HG03103 (cell line): ENCODE measurements around the gene ASB16.

ENCODE experiments used
- ATAC-seq: cut with Tn5 transposase; IDR thresholded peaks from one replicate; pipeline ENCODE4 v1.9.1; 2021; ENCODE audit warnings: low read depth; ENCODE audit not compliant: unreplicated experiment

The ASB16 gene

DNA sequence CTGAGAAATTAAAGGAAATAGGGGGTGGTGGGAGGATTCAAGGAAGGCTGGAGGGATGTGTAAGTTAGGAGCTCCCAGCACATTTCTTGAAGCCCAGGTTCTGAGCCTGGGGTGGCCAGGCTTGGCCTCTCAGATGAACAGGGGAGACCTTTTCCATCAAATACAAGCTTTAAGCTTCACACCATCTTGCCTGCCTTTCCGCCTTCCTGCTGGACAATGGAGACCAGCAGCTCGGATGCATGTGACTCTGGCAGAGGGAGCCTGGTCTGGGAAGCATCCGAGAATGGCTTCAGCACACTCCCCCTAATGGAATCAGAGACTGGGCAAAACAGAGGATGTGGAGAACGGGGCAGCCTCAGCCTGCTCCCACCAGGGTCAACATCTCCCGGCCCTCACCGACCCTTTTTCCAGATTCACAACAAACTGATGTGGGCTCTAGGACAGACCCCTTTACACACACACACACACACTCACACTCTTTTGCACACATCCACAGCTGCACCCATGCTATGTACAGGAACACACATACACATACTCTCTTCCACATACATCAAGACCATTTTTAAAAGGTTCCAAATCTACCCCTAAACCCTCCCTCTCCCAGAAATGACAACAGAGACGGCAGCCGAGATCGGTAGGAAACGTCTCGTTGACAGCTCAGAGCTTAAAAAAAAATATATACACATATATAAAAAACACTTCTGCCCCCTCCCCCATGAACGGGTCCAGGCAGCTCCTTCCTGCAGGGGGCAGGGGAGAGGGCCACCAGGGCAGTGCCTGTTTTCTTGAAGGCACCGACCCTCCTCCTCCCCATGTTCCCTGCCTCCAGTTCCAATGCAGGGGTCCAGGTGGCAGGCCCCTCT lies 35.7 kb downstream of the ASB16 start:
- ATAC-seq: no peak

DNA sequence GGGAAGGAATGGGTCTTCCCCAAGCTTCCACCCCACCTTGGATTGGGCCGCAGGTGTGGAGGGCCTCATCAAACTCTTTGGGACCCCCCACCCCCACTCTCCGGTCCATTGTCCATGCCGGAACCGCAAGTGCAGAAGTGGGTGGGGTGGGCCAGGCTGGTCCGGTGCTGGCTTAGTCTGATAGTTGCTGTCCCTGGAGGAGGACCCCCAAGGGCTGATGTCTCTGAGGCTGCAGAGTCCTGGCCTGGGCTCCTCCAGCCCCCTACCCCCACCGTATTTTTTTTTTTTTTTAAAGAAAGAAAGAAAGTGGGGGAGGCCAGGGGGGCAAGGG lies 36.3 kb downstream of the ASB16 start:
- no peak for ATAC-seq

DNA sequence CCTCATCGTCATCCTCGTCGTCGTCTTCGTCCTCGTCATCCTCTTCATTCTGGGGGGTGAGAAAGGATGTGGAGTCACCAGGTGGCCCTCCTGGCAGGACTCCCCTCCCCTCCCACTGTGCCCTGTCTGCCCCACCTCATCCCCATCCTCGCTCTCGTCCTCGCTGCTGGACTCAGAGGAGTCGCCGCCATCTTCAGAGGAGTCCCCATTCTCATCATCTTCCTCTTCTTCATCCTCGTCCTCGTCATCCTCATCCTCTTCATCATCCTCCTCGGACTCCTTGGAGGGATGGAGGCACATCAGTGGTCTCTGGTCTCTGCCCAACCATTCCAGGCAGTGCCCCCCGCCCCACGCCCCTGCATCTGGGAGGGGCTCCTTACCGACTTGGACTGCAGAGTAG lies 36.8 kb downstream of the ASB16 start:
- no peak for ATAC-seq

DNA sequence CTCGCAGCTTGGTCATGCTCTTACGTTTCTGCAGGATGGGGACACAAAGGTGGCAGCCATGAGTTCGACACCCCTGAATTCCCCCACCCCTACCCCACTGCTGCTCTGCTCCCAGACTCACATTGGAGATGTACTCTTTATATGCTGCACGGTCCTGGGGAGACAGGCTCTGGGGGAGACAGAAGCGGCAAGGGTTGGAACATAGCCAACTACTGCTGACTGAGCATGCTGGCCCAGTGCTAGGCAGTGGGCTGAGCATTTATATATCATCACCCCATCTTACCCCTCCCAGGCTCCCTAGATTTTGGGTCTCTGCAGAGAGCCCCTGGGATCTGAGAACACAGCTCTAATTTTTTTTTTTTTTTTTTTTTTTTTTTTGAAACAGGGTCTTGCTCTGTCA lies 37.2 kb downstream of the ASB16 start:
- ATAC-seq: no peak

DNA sequence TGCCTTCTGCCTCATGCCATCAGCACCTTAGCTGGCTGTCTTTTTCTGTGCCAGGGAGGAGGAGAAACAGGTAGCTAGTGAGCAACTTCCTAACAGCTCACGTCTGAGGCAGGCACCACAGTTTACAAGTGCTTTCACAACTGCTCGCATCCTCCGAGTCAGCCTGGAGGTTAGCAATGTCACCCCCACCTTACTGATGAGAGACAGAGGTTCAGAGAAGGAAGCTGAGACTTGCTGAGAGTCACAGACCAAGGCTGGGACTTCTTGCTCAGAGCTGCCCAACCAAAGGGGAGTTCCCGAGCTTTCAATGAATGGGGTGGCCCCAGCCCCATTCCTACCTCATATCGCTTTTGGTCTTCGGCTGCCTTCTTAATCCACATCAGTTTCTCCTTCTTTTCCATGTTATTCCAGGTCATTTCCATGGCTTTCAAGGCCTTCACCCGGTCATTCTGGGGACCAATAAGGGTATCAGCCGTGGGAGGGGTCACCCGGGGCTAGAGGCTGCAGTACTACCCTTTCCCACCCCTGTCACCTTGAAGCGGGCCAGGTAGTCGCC lies 39.4 kb downstream of the ASB16 start:
- ATAC-seq: no peak

DNA sequence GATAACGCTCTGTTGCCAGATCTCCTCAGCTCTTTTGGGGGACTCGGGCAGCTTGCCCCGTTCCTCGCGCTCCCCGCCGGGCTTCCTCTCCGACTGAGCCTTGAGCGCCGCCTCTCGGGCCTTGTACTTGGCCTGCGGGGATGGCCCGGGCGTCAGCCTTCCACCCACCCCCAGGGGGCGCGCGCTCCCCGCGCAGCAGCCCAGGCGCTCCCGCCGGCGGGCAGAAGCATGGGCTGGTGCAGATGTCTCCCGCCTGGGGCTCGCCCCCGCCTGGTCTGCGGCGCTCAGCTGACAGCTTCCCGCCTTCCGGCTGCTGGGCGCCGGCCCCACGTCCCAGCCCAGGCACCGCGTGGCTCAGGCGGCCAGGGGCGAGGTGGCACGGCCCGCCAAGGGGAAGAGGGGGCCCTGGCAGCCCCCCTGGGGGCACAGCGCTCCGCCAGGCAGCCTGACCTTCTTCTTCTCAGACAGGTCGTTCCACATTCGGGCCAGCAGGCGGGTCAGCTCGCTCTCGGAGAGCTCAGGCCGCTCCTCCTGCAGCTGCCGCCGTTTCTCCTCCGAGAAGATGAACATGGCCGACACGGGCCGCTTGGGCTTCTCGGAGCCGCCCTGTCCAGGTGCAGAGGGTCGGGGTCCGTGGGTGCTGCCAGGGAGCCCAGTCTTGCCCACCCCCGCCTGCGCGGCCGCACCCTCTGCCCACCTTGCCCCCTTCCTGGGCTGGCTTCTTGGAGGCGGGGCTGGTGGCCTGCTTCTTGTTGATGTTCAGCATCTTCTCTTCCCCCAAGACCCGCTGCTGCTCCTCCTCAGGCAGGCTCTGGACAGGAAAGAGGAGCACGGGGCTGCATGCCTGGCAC lies 40.1 kb downstream of the ASB16 start:
- peak; percentile 57 for ATAC-seq

DNA sequence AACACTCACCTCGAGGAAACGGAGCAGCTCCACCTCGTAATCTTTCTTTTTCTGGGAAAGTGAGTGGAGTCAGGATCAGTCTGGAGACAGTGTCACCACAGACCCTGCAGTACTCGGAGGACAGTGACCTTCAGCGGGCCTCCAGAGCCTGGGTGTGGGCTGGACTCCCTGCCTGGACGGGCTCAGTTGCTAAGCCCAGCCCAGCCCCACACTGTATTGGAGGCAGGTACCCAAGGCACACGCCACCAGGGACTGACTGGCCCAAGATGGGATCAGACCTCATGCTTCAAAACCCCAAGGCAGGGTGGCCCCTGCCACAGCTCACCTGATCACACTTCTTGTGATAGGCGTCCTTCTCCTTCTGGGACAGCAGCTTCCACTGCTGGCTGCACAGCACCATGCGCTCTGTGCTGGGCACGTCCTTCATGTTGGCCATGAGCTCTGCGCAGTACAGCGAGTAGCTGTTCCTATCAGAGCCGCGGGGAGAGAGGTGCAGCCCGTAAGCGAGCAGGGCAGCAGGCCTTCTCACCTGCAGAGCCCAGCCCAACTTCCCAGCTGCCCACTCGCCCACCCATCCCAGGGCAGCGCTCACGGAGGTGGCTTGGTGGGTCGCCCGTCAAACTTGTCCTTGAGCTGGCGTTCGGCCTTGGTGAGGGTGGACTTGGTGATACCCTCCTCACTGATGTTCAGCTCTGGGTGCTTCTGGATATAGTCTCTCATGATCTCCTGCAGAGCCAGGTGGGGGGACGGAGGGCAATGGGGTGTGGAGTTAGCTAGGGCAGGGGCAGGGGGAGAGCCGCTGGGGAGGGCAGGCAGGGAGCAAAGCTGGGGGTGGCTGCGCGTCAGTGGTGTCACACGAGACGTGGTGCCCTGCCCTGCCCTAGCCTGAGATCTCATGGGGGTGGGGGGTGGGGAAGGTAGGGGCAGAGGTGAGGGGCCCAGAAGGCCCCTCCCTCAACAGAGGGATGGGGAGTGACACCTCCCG lies 41.1 kb downstream of the ASB16 start:
- ATAC-seq: no peak

DNA sequence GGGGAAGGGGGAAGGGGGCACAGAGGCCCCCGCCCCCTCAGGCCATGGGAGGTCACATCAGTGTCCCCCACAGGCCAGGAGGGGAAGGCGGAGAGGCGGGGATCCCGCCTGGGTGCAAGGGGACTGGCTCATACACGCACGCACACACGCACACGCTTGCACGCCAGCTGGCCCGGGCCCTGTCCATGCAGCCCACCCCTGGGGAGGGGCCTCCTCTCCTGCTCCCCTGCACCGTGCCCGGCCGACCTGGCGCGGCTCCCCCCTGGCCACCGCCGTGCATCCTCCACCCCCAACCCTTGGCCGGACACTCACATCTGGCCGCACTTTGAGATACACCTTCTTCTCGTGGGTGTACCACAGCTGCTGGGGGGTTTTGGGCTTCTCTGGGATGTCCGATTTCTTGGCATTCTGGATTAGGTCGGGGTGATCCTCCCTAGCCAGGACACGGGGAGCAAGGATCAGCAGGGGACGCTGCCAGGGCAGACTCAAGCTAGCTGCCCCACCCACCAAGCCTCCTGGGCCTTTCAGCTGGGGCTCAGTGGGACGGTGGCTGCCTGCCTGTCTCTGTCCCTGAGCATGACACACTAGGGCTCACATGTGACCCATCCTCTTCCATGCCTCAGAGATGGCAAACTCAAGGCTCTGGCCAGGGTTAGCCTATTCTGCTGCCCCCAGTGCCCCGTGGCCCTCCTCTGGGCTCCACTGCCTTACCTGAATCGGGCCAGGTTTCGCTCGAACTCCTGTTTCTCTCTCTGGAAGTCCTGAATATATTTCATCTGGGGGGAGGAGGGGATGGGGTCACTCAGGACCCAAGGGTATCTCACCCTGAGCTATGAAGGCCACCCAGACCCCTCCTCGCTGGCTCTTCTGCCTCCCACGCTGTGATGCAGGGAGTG lies 42.3 kb downstream of the ASB16 start:
- ATAC-seq: no peak

DNA sequence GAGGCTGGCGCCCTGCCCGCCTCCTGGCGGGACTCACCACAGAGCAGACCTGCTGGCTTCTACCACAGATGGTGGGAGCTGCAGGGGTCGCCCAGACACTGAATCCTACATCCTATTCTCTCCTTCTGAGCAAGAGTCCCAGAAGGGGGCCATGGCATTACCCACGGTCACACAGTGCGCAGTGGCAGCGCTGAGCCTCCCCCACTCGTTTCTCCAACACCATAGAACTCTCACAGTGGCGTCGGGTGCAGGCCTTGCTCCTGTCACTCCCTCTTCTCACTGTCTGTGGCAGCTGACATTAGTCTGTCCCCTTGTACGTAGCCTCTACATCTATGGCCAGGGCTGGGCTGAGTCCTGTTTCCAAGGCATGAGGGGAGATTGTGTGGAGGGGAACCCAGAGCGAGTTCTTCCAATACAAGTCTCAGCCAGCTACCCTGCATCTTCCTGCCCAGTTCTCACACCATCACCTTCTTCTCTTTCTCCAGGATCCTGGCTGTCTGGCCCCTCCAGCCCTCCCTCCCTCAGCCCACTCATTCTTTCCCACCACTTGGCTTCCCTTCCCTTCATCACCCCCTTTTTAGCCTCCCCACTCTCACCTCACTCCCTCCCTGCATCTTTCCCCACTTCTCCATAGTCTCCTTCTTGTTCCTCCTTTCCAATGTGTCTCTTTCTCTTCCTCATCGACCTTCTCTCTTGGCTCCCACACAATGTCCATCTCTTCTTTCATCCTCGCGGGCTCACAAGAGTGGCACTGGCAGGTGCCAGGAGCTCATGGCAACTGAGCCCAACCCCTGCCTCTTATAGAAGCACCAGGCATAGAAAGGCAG lies 43.1 kb downstream of the ASB16 start:
- no peak for ATAC-seq

DNA sequence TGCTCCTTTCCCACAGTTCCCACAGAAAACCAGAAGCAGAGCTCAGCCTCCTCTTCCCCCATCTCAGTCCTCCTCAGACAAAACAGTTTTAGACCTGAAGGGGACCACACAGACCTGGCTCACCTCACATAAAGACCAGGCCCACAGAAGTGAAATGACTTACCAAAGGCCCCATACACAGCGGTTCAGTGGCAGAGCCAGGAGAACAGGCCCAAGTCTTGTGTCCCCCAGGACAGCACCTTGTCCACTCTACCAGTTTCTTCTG lies 43.7 kb downstream of the ASB16 start:
- ATAC-seq: no peak

DNA sequence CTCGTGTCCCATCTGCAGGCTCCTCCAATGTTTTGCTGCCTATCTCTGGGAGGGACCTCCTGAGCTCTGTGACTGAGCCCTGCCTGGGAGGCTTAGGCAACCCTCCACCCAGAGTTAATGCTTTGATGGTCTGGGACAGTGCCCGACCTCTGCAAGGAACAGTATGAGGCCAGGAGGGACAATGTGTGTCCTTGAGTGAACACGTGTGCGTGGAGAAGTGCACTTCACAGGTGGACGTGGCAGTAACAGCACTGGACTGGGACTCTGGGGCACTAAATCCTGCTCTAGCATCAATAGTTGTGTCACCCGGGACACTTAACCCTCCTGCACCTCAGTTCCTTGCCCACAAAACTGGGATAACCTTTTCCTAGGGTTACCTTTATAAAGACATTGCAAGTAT lies 44.4 kb downstream of the ASB16 start:
- no peak for ATAC-seq

DNA sequence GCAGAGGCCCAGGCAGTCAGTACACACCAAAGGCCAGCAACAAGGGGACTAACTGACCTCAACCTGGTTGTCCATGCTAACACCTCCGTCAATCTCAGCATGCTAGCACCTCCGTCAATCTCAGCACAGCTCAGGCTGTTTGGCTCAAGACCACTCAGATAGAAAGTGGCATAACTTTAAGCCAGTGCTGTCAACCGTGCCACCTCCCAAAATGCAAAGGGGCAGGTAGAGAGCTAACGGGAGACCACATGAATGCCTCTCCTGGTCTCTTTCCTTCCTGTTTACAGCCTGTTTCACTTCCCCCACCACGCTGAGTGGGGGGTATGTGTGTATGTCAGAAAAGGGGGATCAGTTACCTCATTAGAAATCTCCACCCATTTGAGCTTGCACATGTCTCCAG lies 45.7 kb downstream of the ASB16 start:
- ATAC-seq: no peak

DNA sequence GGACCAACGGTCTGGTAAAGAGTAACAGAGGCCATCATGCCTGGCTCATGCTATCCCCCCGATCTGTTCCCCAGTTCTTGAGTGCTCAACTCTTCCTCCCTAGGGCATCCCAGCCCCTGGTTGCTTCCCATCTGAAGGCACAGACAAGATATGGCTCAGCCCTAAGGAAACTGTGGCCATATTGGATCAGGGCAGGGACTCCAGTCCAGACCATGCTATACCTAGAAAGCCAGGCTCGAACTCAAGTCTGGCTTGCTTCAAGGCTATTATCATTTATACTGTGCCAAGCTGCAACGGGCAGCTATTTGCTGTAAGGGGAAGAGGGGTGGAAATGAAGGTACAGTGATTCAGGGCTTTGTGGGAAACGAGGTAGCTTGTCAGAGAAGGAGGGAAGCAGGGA lies 46.2 kb downstream of the ASB16 start:
- no peak for ATAC-seq

DNA sequence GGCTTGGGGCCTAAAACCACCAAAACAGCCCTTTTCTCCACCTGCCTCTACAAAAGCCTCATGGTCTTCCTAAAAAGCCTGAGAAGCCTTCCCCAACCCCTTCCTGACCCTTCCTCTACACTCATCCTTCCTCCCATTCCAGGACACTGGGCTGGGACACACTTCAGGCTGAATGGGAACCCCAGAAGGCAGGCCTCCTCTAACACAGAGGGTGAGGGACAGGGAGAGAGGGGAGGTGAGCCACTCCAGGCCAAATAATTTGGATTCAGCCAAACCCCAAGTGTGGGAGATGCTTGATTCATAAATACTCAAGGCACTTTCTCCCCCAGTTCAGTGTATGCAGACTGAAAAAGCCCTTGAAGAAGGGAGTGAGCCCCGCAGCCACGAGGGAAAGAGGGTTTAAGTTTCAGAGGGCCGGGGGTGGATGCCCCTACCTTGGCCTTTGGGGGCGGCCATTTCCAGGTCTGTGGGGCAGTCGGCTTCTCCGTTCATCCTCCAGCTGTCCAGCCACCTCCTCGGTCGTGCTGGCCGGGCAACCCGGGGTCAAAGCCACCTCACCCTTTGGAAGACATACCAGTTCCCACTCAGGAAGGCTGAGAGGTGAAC lies 47.3 kb downstream of the ASB16 start:
- ATAC-seq: no peak

DNA sequence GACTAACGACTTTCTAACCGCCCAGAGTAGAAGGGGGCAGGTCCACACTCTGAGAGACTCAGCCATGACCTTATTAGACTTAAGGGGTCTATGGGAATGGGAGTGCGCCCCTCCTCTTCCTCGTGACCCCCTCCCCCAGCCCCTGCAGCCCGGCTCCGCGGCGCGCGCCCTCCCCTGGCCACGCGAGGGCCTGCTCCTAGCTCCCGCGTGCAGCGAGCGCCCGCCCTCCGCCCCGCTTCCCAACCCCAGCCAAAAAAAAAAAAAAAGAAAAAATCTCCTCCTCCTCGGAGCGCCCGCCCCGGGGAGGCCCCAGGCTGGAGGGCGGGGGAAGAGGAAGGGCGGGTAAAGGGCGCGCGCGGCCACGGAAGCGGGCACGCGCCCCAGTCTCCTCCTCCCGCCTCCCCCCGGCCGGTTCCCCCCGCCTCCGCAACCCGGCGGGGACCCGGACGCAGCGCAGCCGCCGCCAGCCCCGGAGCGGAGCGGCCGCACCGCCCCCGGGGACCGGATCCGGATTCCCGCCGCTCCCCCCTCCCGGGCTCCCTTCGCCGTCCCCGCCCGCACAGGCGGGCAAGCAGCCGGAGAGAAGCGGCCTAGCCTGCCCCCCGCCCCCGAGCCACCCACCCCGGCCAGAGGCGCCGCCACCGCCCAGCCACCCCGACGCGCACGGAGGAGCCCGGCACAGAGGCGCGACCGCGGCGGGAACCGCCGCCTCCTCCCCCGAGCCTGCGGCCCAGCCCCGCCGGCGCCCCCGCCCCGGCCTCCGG lies 48.0 kb downstream of the ASB16 start:
- peak; percentile 30 for ATAC-seq

DNA sequence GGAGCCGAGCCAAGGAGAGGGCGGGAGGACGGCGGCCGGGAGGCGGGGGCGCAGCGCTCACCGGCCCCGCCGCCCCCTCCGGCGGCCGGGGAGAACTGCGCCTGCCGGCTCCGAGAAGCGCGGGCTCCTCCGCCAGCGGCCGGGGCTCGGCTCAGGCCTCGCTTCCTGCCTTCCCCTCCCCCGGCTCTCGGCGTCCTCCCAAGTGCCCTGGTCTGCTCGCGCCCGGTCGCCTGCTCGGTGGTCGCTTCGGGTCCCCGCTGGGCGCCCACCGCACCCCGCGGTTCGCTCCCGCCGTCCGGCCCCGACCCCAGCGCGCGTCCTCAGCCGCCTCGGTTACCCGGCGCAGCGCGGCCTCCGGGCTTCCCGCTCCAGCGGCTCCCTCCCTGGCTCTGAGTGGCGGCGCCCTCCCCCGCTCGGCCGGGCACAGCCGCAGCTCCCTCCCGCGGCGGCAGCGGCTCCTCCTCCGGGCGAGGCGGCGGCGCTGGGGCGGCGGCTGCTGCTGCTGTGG lies 48.7 kb downstream of the ASB16 start:
- ATAC-seq: peak; percentile 25

DNA sequence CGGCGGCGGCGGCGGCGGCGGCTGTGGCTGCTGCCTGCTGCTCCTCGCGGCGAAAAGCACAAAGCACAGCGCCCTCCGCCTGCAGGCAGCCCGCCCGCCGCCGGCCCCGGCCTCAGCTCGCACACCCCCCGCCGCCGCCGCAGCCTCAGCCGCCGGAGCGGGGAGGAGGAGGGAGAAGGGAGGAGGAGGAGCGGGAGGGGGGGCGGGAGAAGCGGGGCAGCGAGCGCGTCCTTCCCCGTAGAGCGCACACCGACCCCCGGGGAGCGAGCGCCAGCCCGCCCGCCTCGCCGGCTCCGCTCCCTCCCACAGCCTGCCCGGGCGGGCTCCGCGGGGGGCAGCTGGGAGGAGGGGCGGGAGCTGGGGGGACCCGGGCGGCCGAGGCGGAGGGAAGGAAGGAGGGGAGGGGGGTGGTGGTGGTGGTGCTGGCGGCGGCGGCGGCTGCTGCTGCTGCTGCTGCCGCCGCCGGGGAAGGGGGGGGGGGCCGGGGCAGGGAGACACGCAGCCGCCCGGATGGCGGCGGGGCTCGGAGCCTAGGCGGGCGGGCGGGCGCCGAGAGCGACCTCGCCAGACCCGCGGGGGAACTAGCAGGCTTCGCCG lies 49.2 kb downstream of the ASB16 start, which contains the start of gene UBTF:
Gene UBTF (minus strand): TSS at position 60 of the 597 bp plus-strand sequence. CDS start 1,446 bp downstream, outside the sequence.
- peak; percentile 5 for ATAC-seq
